ENCODE data around the gene RNASEH1. TPM values are rescaled to one million over a fixed set of nuclear protein-coding genes. Genes with fewer than 3 reads are reported as not detected.

The RNASEH1 gene
- total and polyA plus RNA-seq, 2 of the 13 experiments (the other 11 are each of a cell fraction or from before 2014, with no cell fraction given): 14.5 to 57.4 TPM

DNA sequence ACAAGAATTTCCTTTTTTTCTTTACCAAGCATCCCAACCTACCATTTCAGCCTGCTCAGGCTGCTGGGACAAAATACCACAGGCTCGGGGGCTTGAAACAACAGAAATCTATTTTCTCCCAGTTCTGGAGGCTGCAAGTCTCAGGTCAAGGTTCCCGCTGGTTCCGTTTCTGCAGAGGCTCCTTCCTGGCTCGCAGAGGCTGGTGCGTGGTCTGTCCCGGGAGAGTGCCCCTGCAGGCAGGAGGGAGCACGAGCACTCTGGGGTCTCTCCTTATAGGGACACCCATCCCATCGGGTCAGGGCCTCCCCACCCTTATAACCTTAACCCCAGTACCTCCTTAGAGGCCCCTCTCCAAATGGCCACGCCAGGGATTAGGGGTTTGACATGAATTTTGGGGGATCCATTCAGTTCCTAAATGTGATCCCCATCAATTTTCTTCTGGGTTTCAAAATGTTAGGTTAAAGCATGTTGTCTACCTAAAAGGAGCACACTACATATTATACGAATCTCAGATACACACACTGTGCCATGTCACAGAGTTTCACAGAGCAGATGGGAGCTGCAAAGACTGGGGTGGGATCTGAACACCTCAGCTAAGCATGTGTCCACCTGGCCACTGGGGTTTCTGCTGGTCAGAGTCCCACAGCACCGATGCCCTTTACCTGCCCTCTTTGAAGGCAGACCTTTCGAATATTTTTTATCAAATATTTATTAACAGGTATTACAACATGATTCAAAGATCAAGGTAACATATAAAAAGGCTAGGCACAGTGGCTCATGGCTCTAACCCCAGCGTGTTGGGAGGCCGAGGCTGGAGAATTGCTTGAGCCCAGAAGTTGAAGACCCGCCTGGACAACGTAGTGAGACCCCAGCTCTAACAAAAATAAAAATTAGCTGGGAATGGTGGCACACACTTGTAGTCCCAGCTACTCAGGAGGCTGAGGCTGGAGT is 21.2 kb downstream of the RNASEH1 start (continued):
- no peak for TF ChIP-seq SNRNP70 (IDR thresholded peaks at IDR 0.05; ENCODE audit: low read depth, low read length)
- TF ChIP-seq, protein P1, sequence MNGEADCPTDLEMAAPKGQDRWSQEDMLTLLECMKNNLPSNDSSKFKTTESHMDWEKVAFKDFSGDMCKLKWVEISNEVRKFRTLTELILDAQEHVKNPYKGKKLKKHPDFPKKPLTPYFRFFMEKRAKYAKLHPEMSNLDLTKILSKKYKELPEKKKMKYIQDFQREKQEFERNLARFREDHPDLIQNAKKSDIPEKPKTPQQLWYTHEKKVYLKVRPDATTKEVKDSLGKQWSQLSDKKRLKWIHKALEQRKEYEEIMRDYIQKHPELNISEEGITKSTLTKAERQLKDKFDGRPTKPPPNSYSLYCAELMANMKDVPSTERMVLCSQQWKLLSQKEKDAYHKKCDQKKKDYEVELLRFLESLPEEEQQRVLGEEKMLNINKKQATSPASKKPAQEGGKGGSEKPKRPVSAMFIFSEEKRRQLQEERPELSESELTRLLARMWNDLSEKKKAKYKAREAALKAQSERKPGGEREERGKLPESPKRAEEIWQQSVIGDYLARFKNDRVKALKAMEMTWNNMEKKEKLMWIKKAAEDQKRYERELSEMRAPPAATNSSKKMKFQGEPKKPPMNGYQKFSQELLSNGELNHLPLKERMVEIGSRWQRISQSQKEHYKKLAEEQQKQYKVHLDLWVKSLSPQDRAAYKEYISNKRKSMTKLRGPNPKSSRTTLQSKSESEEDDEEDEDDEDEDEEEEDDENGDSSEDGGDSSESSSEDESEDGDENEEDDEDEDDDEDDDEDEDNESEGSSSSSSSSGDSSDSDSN (CRISPR knock-in tag; IDR thresholded peaks at IDR 0.05): peak; percentile 45; the same call in 1 of the 2 replicates
- TF ChIP-seq, protein P2, sequence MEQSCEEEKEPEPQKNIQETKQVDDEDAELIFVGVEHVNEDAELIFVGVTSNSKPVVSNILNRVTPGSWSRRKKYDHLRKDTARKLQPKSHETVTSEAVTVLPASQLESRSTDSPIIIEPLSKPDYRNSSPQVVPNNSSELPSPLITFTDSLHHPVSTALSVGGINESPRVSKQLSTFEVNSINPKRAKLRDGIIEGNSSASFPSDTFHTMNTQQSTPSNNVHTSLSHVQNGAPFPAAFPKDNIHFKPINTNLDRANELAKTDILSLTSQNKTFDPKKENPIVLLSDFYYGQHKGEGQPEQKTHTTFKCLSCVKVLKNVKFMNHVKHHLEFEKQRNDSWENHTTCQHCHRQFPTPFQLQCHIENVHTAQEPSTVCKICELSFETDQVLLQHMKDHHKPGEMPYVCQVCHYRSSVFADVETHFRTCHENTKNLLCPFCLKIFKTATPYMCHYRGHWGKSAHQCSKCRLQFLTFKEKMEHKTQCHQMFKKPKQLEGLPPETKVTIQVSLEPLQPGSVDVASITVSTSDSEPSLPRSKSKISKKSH (CRISPR knock-in tag; IDR thresholded peaks at IDR 0.05; ENCODE audit: borderline replicate concordance): no peak
- TF ChIP-seq ELF3 (CRISPR knock-in tag; IDR thresholded peaks at IDR 0.05): peak; percentile 51; the same call in 1 of the 2 replicates
- 0 out of 2 replicates have a peak, but pooled peaks have one; percentile 35 for TF ChIP-seq ZNF230 (CRISPR knock-in tag; IDR thresholded peaks at IDR 0.05)
- no peak for TF ChIP-seq KDM4B (CRISPR knock-in tag; IDR thresholded peaks at IDR 0.05)
- TF ChIP-seq MED13 (CRISPR knock-in tag; IDR thresholded peaks at IDR 0.05): 0 out of 2 replicates have a peak, but pooled peaks have one; percentile 24
- peak; percentile 96 for TF ChIP-seq ZMYM4 (CRISPR knock-in tag; IDR thresholded peaks at IDR 0.05)
- no peak for TF ChIP-seq ZNF768 (CRISPR knock-in tag; IDR thresholded peaks at IDR 0.05)
- 0 out of 2 replicates have a peak, but pooled peaks have one; percentile 30 for TF ChIP-seq ZNF256 (CRISPR knock-in tag; conservative IDR thresholded peaks at IDR 0.05)
- TF ChIP-seq NR2F1 (CRISPR knock-in tag; IDR thresholded peaks at IDR 0.05): peak in 1 of 2 experiments; percentile 21; a peak in 1 of 4 replicates
- TF ChIP-seq RBFOX2 (IDR thresholded peaks at IDR 0.05; ENCODE audit: low read depth, low read length): peak; percentile 4; the same call in 1 of the 2 replicates
- peak; percentile 54; the same call in 1 of the 2 replicates for TF ChIP-seq MAZ (IDR thresholded peaks at IDR 0.05; ENCODE audit: borderline replicate concordance, low read depth, low read length)
- TF ChIP-seq MAZ (CRISPR knock-in tag; IDR thresholded peaks at IDR 0.05; ENCODE audit: low read depth): no peak
- TF ChIP-seq ZNF766 (CRISPR knock-in tag; IDR thresholded peaks at IDR 0.05; ENCODE audit: borderline replicate concordance): peak; percentile 57
- TF ChIP-seq, protein P3, sequence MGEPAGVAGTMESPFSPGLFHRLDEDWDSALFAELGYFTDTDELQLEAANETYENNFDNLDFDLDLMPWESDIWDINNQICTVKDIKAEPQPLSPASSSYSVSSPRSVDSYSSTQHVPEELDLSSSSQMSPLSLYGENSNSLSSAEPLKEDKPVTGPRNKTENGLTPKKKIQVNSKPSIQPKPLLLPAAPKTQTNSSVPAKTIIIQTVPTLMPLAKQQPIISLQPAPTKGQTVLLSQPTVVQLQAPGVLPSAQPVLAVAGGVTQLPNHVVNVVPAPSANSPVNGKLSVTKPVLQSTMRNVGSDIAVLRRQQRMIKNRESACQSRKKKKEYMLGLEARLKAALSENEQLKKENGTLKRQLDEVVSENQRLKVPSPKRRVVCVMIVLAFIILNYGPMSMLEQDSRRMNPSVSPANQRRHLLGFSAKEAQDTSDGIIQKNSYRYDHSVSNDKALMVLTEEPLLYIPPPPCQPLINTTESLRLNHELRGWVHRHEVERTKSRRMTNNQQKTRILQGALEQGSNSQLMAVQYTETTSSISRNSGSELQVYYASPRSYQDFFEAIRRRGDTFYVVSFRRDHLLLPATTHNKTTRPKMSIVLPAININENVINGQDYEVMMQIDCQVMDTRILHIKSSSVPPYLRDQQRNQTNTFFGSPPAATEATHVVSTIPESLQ (CRISPR knock-in tag; conservative IDR thresholded peaks at IDR 0.05): 0 out of 2 replicates have a peak, but pooled peaks have one; percentile 65
- TF ChIP-seq MEIS2 (CRISPR knock-in tag; IDR thresholded peaks at IDR 0.05): peak; percentile 50; the same call in 1 of the 2 replicates
- peak; percentile 13; the same call in 1 of the 2 replicates for TF ChIP-seq ZFX (CRISPR knock-in tag; IDR thresholded peaks at IDR 0.05; ENCODE audit: low read depth)
- TF ChIP-seq, protein P4, sequence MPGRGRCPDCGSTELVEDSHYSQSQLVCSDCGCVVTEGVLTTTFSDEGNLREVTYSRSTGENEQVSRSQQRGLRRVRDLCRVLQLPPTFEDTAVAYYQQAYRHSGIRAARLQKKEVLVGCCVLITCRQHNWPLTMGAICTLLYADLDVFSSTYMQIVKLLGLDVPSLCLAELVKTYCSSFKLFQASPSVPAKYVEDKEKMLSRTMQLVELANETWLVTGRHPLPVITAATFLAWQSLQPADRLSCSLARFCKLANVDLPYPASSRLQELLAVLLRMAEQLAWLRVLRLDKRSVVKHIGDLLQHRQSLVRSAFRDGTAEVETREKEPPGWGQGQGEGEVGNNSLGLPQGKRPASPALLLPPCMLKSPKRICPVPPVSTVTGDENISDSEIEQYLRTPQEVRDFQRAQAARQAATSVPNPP (CRISPR knock-in tag; IDR thresholded peaks at IDR 0.05): no peak
- 0 out of 2 replicates have a peak, but pooled peaks have one; percentile 79 for TF ChIP-seq ZNF124 (CRISPR knock-in tag; IDR thresholded peaks at IDR 0.05)
- 0 out of 2 replicates have a peak, but pooled peaks have one; percentile 9 for TF ChIP-seq HMG20A (CRISPR knock-in tag; IDR thresholded peaks at IDR 0.05; ENCODE audit: borderline replicate concordance)

Measured in HepG2 (cell line).